ENCODE data around the gene MAGEB4.

DNA sequence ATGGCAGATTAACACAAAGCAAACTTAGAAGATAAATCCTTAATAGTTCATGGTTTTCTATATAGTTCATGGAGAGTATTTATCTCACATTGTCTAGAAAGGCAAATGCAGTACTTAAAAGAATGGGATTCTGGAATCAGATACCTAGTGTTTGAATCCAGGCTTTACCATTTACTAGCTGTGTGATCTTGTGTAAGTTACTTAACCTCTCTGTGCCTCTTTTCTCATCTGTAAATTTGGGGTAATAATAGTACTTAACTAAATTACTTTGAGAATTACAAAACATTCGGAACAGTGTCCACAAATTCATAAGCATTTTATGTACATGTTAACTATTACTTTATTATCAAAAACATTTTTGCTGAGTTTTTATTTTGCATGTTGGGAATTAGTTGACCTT lies 21.0 kb downstream of the MAGEB4 start:
- TF ChIP-seq, protein P1, sequence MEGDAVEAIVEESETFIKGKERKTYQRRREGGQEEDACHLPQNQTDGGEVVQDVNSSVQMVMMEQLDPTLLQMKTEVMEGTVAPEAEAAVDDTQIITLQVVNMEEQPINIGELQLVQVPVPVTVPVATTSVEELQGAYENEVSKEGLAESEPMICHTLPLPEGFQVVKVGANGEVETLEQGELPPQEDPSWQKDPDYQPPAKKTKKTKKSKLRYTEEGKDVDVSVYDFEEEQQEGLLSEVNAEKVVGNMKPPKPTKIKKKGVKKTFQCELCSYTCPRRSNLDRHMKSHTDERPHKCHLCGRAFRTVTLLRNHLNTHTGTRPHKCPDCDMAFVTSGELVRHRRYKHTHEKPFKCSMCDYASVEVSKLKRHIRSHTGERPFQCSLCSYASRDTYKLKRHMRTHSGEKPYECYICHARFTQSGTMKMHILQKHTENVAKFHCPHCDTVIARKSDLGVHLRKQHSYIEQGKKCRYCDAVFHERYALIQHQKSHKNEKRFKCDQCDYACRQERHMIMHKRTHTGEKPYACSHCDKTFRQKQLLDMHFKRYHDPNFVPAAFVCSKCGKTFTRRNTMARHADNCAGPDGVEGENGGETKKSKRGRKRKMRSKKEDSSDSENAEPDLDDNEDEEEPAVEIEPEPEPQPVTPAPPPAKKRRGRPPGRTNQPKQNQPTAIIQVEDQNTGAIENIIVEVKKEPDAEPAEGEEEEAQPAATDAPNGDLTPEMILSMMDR (conservative IDR thresholded peaks at IDR 0.05; ENCODE audit: low read depth in 2 of 2), result no peak
- TF ChIP-seq EZH2phosphoT487 (IDR thresholded peaks at IDR 0.05; ENCODE audit: unreplicated experiment) (no peak), EZH2 (IDR thresholded peaks at IDR 0.05; ENCODE audit: low read depth, unreplicated experiment) (no peak), ZNF114 (CRISPR knock-in tag; IDR thresholded peaks at IDR 0.05) (no peak), POLR2AphosphoS5 (IDR thresholded peaks at IDR 0.05; ENCODE audit: low read depth) (no peak), STAT1 (IDR thresholded peaks at IDR 0.05; ENCODE audit: unreplicated experiment) (no peak), JUNB (IDR thresholded peaks at IDR 0.05; ENCODE audit: unreplicated experiment) (no peak), NANOG (IDR thresholded peaks at IDR 0.05; ENCODE audit: borderline replicate concordance) (no peak), ETS1 (IDR thresholded peaks at IDR 0.05) (no peak), CREB1 (CRISPR knock-in tag; IDR thresholded peaks at IDR 0.05; ENCODE audit: low read depth) (no peak), ZNF331 (CRISPR knock-in tag; IDR thresholded peaks at IDR 0.05; ENCODE audit: low read depth) (no peak)
- TF ChIP-seq, protein P2, sequence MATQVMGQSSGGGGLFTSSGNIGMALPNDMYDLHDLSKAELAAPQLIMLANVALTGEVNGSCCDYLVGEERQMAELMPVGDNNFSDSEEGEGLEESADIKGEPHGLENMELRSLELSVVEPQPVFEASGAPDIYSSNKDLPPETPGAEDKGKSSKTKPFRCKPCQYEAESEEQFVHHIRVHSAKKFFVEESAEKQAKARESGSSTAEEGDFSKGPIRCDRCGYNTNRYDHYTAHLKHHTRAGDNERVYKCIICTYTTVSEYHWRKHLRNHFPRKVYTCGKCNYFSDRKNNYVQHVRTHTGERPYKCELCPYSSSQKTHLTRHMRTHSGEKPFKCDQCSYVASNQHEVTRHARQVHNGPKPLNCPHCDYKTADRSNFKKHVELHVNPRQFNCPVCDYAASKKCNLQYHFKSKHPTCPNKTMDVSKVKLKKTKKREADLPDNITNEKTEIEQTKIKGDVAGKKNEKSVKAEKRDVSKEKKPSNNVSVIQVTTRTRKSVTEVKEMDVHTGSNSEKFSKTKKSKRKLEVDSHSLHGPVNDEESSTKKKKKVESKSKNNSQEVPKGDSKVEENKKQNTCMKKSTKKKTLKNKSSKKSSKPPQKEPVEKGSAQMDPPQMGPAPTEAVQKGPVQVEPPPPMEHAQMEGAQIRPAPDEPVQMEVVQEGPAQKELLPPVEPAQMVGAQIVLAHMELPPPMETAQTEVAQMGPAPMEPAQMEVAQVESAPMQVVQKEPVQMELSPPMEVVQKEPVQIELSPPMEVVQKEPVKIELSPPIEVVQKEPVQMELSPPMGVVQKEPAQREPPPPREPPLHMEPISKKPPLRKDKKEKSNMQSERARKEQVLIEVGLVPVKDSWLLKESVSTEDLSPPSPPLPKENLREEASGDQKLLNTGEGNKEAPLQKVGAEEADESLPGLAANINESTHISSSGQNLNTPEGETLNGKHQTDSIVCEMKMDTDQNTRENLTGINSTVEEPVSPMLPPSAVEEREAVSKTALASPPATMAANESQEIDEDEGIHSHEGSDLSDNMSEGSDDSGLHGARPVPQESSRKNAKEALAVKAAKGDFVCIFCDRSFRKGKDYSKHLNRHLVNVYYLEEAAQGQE (IDR thresholded peaks at IDR 0.05; ENCODE audit: unreplicated experiment), result no peak

Data from GM23338 (cell line).